ENCODE results near the gene SMIM12.
"Not testable (repeated sequence)": the region's sequence is repeated elsewhere in the genome, so short reads cannot be mapped to it uniquely, and the experiment has no call there.

Gene SMIM12

GRCh38 chr1:34842952-34843371 lies 16.6 kb downstream of the SMIM12 start:
- no peak for DNase-seq

- no peak for DNase-seq
These were observed 17.5 kb downstream of the SMIM12 start for GRCh38 chr1:34842073-34842472.

GRCh38 chr1:34840426-34840825 lies 19.1 kb downstream of the SMIM12 start:
- DNase-seq = no peak

GRCh38 chr1:34839526-34840305 lies 19.8 kb downstream of the SMIM12 start:
- DNase-seq = no peak

GRCh38 chr1:34833711-34834110 lies 25.8 kb downstream of the SMIM12 start:
- no peak for DNase-seq

GRCh38 chr1:34831721-34832246 lies 27.8 kb downstream of the SMIM12 start:
- no peak for DNase-seq

GRCh38 chr1:34829250-34829649 lies 30.3 kb downstream of the SMIM12 start:
- no peak for DNase-seq

GRCh38 chr1:34828611-34829010 lies 30.9 kb downstream of the SMIM12 start:
- no peak for DNase-seq

- no peak for DNase-seq
These were observed 32.1 kb downstream of the SMIM12 start for GRCh38 chr1:34827341-34827941.

- no peak for DNase-seq
These were observed 34.0 kb downstream of the SMIM12 start for GRCh38 chr1:34825455-34826091.

GRCh38 chr1:34824817-34825454 lies 34.6 kb downstream of the SMIM12 start:
- no peak for DNase-seq

GRCh38 chr1:34822202-34822601 lies 37.3 kb downstream of the SMIM12 start:
- DNase-seq = no peak

- not testable (repeated sequence) for DNase-seq
These were observed 40.7 kb downstream of the SMIM12 start for GRCh38 chr1:34818862-34819261.

GRCh38 chr1:34816778-34817177 lies 42.8 kb downstream of the SMIM12 start:
- DNase-seq = no peak

GRCh38 chr1:34816332-34816731 lies 43.2 kb downstream of the SMIM12 start:
- DNase-seq = no peak

GRCh38 chr1:34810781-34811180 lies 48.8 kb downstream of the SMIM12 start:
- not testable (repeated sequence) for DNase-seq

- DNase-seq = no peak
These were observed 51.3 kb downstream of the SMIM12 start for GRCh38 chr1:34808051-34808810.

GRCh38 chr1:34806396-34806795 lies 53.2 kb downstream of the SMIM12 start:
- no peak for DNase-seq

GRCh38 chr1:34803770-34804169 lies 55.8 kb downstream of the SMIM12 start:
- DNase-seq = no peak
